HepG2 (cell line): ENCODE measurements around the gene HYCC2. TPM values are rescaled to one million over a fixed set of nuclear protein-coding genes. Genes with fewer than 3 reads are reported as not detected.

ENCODE experiments used
- ARNT ChIP-seq: fragments of 450-650 bp; IDR thresholded peaks from 2 replicates; pipeline ENCODE4 v1.6.1; 2017
- DR1 ChIP-seq: sonication (generic); formaldehyde crosslinking; IDR thresholded peaks from 2 replicates; pipeline ENCODE4 v1.8.0; 2021; ENCODE audit warnings: mild to moderate bottlenecking, missing genetic modification reagents, inconsistent platforms
- E2F1 ChIP-seq: sonication (generic); formaldehyde crosslinking; IDR thresholded peaks from 2 replicates; pipeline ENCODE4 v1.5.0; 2020; ENCODE audit warnings: missing genetic modification reagents
- ETV5 ChIP-seq: IDR thresholded peaks from 2 replicates; pipeline ENCODE4 v1.6.1; 2018; ENCODE audit warnings: missing biosample characterization, missing genetic modification reagents, inconsistent platforms, borderline replicate concordance
- HMGXB4 ChIP-seq, 2 experiments: sonication (generic) in 1 of 2; formaldehyde crosslinking in 1 of 2; IDR thresholded peaks; 2 replicates each; pipeline versions ENCODE4 v1.4.0 to v1.6.1; 2018 to 2020; ENCODE audit warnings: missing genetic modification reagents in 2 of 2, borderline replicate concordance in 1 of 2, low read depth in 1 of 2, mild to moderate bottlenecking in 1 of 2, missing biosample characterization in 1 of 2
- NBN ChIP-seq: fragments of 450-650 bp; conservative IDR thresholded peaks from 2 replicates; pipeline ENCODE4 v1.6.1; 2017
- PHF21A ChIP-seq: sonication (generic); formaldehyde crosslinking; IDR thresholded peaks from 2 replicates; pipeline ENCODE4 v1.5.0; 2020; ENCODE audit warnings: mild to moderate bottlenecking, missing genetic modification reagents
- POGK ChIP-seq: sonication (generic); formaldehyde crosslinking; conservative IDR thresholded peaks from 2 replicates; pipeline ENCODE4 v1.8.0; 2022; ENCODE audit warnings: mild to moderate bottlenecking, moderate library complexity, missing genetic modification reagents
- POLR2AphosphoS5 ChIP-seq: IDR thresholded peaks from 2 replicates; pipeline ENCODE4 v1.6.1; 2012; ENCODE audit warnings: low read depth, low read length
- SIX4 ChIP-seq: sonication (generic); formaldehyde crosslinking; IDR thresholded peaks from 2 replicates; pipeline ENCODE4 v1.4.0; 2020; ENCODE audit warnings: missing genetic modification reagents
- SMARCE1 ChIP-seq: fragments of 450-650 bp; IDR thresholded peaks from 2 replicates; pipeline ENCODE4 v1.6.1; 2017; ENCODE audit warnings: borderline replicate concordance
- SP4 ChIP-seq: sonication (generic); formaldehyde crosslinking; IDR thresholded peaks from 2 replicates; pipeline ENCODE4 v1.8.1; 2023; ENCODE audit warnings: mild to moderate bottlenecking, missing genetic modification reagents
- ZNF143 ChIP-seq: sonication (generic); formaldehyde crosslinking; IDR thresholded peaks from 2 replicates; pipeline ENCODE4 v1.4.0; 2020; ENCODE audit warnings: missing genetic modification reagents
- ZNF629 ChIP-seq: sonication (generic); formaldehyde crosslinking; conservative IDR thresholded peaks from 2 replicates; pipeline ENCODE4 v1.5.0; 2020; ENCODE audit warnings: missing genetic modification reagents
- ZNF747 ChIP-seq: sonication (generic); formaldehyde crosslinking; IDR thresholded peaks from 2 replicates; pipeline ENCODE4 v1.8.1; 2023; ENCODE audit warnings: missing genetic modification reagents, mild to moderate bottlenecking, borderline replicate concordance
- polyA plus RNA-seq, 8 experiments: library from polyadenylated mRNA; depleted of rRNA in 3 of 8; stranded (reverse) in 7 of 8; unstranded in 1 of 8; fragments of >200 nt; fragmentation: Illumina TruSeq in 4 of 8; extraction: Trizol in 4 of 8; gene quantifications; 2 replicates each; pipeline versions ENCODE4 v1.2.1 to v1.2.3, GENCODE V29; 2011 to 2016; ENCODE audit warnings: low read depth in 4 of 8, missing spikeins in 1 of 8, mixed read lengths in 1 of 8; ENCODE audit not compliant: insufficient read depth in 1 of 8
- total RNA-seq, 5 experiments: library from RNA; depleted of rRNA; stranded (reverse); fragments of >200 nt; fragmentation: Illumina TruSeq; extraction: Trizol; gene quantifications; 2 replicates each; pipeline ENCODE4 v1.2.3, GENCODE V29; 2016; ENCODE audit warnings: low read depth in 1 of 5
- TF ChIP-seq, protein P1 (sequence below): sonication (generic); formaldehyde crosslinking; IDR thresholded peaks from 2 replicates; pipeline ENCODE4 v1.4.0; 2020; ENCODE audit warnings: mild to moderate bottlenecking, missing genetic modification reagents

HYCC2 gene
- total and polyA plus RNA-seq, 2 of the 13 experiments (the other 11 are each of a cell fraction or from before 2014, with no cell fraction given), result 4.7 to 13.9 TPM

GRCh38 chr2:201071479-201072200 is at the start of gene HYCC2, which contains the start of gene NDUFB3 (continued):
- TF ChIP-seq, protein P1, sequence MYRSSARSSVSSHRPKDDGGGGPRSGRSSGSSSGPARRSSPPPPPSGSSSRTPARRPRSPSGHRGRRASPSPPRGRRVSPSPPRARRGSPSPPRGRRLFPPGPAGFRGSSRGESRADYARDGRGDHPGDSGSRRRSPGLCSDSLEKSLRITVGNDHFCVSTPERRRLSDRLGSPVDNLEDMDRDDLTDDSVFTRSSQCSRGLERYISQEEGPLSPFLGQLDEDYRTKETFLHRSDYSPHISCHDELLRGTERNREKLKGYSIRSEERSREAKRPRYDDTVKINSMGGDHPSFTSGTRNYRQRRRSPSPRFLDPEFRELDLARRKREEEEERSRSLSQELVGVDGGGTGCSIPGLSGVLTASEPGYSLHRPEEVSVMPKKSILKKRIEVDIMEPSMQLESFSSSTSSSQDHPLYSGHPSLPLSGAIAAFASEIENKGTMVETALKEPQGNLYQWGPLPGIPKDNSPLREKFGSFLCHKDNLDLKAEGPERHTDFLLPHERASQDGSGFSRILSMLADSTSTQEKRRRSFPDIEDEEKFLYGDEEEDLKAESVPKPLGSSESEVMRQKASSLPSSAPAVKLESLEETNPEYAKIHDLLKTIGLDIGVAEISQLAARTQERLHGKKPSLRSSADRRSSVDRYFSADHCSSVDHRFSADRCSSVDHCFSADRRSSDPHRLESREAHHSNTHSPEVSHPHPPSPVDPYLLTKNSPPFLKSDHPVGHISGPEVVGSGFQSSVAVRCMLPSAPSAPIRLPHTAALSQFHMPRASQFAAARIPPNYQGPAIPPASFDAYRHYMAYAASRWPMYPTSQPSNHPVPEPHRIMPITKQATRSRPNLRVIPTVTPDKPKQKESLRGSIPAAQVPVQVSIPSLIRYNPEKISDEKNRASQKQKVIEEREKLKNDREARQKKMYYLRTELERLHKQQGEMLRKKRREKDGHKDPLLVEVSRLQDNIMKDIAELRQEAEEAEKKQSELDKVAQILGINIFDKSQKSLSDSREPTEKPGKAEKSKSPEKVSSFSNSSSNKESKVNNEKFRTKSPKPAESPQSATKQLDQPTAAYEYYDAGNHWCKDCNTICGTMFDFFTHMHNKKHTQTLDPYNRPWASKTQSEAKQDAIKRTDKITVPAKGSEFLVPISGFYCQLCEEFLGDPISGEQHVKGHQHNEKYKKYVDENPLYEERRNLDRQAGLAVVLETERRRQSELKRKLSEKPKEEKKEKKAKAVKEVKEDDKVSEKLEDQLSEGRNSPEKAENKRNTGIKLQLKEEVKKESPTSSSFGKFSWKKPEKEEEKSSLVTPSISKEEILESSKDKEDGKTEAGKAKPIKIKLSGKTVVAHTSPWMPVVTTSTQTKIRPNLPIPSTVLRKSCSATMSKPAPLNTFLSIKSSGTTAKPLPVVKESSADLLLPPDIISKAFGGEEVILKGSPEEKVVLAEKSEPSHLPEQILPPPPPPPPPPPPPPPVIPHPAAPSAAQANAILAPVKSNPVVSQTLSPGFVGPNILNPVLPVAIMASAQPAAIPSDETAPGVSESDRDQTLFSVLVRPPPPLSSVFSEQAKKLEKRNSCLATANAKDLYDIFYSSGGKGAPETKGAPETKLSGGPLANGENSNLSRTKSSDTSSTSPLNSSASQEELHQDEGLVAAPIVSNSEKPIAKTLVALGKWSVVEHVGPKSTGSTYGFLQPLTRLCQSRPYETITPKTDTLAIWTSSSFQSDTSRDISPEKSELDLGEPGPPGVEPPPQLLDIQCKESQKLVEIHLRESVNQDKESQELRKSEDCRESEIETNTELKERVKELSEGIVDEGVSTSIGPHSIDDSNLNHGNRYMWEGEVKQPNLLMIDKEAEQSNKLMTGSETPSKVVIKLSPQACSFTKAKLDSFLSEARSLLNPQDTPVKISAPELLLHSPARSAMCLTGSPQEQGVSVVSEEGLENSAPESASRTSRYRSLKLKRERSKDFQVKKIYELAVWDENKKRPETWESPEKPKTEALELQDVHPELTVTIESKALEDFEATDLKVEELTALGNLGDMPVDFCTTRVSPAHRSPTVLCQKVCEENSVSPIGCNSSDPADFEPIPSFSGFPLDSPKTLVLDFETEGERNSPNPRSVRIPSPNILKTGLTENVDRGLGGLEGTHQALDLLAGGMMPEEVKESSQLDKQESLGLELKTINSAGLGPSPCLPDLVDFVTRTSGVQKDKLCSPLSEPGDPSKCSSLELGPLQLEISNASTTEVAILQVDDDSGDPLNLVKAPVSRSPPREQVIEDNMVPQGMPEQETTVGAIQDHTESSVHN (CRISPR knock-in tag), result 0 out of 2 replicates have a peak, but pooled peaks have one; percentile 65
- peak; percentile 40; the same call in 1 of the 2 replicates for TF ChIP-seq E2F1 (CRISPR knock-in tag)
- no peak for TF ChIP-seq DR1 (CRISPR knock-in tag)
- peak; percentile 94 for TF ChIP-seq PHF21A (CRISPR knock-in tag)
- TF ChIP-seq ZNF143 (CRISPR knock-in tag), result peak; percentile 18; the same call in 1 of the 2 replicates
- TF ChIP-seq ARNT, result no peak
- 0 out of 2 replicates have a peak, but pooled peaks have one; percentile 7 for TF ChIP-seq ZNF747 (CRISPR knock-in tag)
- peak; percentile 94 to 98 for TF ChIP-seq HMGXB4 (CRISPR knock-in tag; IDR thresholded peaks at IDR 0.05; ENCODE audit: borderline replicate concordance in 1 of 2, low read depth in 1 of 2)
- TF ChIP-seq ETV5 (CRISPR knock-in tag), result peak; percentile 84
- no peak for TF ChIP-seq SMARCE1
- TF ChIP-seq SP4 (CRISPR knock-in tag), result peak; percentile 99
- TF ChIP-seq NBN, result no peak
- no peak for TF ChIP-seq ZNF629 (CRISPR knock-in tag)
- peak; percentile 96 for TF ChIP-seq SIX4 (CRISPR knock-in tag)
- peak; percentile 91 for TF ChIP-seq POGK
- TF ChIP-seq POLR2AphosphoS5, result peak; percentile 97
